Measurements from ENCODE around the gene LMTK2.

LMTK2 gene

DNA sequence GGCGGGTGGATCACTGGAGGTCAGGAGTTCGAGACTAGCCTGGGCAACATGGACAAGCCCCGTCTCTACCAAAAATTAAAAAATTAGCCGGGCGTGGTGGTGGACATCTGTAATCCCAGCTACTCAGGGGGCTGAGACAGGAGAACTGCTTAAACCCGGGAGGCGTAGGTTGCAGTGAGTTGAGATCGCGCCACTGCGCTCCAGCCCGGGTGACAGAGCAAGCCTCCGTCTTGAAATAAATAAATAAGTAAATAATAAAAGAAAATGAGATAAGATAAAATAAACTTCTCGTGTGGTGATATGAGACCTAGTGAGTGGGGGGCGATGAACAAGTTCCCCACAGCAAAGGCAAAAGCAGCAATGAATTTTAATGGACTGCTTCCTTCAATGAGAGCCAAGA lies 33.6 kb upstream of the LMTK2 start:
- H3K27me3 ChIP-seq (ENCODE audit: insufficient read depth, low read length, poor library complexity, severe bottlenecking) = no peaks in the 10 kb centered on the region
- no peak overlapping the region for H3K4me3 ChIP-seq (ENCODE audit: low read length, poor library complexity, severe bottlenecking)
- no peak for TF ChIP-seq EZH2phosphoT487 (IDR thresholded peaks at IDR 0.05; ENCODE audit: borderline replicate concordance)
- TF ChIP-seq, protein P1, sequence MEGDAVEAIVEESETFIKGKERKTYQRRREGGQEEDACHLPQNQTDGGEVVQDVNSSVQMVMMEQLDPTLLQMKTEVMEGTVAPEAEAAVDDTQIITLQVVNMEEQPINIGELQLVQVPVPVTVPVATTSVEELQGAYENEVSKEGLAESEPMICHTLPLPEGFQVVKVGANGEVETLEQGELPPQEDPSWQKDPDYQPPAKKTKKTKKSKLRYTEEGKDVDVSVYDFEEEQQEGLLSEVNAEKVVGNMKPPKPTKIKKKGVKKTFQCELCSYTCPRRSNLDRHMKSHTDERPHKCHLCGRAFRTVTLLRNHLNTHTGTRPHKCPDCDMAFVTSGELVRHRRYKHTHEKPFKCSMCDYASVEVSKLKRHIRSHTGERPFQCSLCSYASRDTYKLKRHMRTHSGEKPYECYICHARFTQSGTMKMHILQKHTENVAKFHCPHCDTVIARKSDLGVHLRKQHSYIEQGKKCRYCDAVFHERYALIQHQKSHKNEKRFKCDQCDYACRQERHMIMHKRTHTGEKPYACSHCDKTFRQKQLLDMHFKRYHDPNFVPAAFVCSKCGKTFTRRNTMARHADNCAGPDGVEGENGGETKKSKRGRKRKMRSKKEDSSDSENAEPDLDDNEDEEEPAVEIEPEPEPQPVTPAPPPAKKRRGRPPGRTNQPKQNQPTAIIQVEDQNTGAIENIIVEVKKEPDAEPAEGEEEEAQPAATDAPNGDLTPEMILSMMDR (conservative IDR thresholded peaks at IDR 0.05; ENCODE audit: low read length) = no peak
- H3K4me2 ChIP-seq (ENCODE audit: low read depth, low read length, poor library complexity, severe bottlenecking) = no peak overlapping the region
- no peak overlapping the region for H3K9ac ChIP-seq (ENCODE audit: low read depth, low read length, poor library complexity, severe bottlenecking)
- H4K20me1 ChIP-seq (ENCODE audit: insufficient read depth, low read length, poor library complexity, severe bottlenecking) = no peaks in the 10 kb centered on the region
- H3K4me1 ChIP-seq (ENCODE audit: insufficient read depth, low read length, poor library complexity, severe bottlenecking) = no peaks in the 10 kb centered on the region
- no peaks in the 10 kb centered on the region for H3K36me3 ChIP-seq (ENCODE audit: insufficient read depth, low read length)
- H3K9me2 ChIP-seq (replicated peaks; ENCODE audit: low read depth, low read length) = no peaks in the 10 kb centered on the region
- no peaks in the 10 kb centered on the region for H3K9me3 ChIP-seq (ENCODE audit: insufficient read depth, low read depth, low read length)
- H3K79me2 ChIP-seq (ENCODE audit: insufficient read depth, low read length) = no peaks in the 10 kb centered on the region
- H3F3A ChIP-seq (ENCODE audit: low read depth) = no peaks in the 10 kb centered on the region
- H2AFZ ChIP-seq (ENCODE audit: low read length) = no peak overlapping the region

DNA sequence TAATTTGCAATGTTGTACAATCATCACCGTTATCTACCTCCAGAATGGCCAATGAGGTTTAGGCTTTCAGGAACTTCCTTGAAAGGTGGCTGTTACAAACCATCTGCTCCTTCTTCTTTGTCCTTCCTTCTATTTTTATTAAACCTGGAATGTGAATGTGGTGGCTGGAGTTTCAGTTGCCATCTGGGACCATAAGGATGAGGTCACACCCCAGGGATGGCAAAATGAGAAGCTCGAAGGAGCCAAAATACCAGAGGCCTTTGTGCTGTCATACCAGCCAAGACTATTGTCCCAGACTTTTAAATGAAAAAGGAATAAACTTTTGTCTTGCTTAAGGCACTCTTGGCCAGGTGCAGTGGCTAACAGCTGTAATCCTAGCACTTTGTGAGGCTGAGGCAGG lies 30.9 kb upstream of the LMTK2 start:
- no peaks in the 10 kb centered on the region for H3K9me2 ChIP-seq (replicated peaks; ENCODE audit: low read depth, low read length)
- H3K4me3 ChIP-seq (ENCODE audit: low read length, poor library complexity, severe bottlenecking) = no peak overlapping the region
- H3K4me1 ChIP-seq (ENCODE audit: insufficient read depth, low read length, poor library complexity, severe bottlenecking) = no peaks in the 10 kb centered on the region
- no peaks in the 10 kb centered on the region for H3K9me3 ChIP-seq (ENCODE audit: insufficient read depth, low read depth, low read length)
- H3F3A ChIP-seq (ENCODE audit: low read depth) = no peaks in the 10 kb centered on the region
- H3K27me3 ChIP-seq (ENCODE audit: insufficient read depth, low read length, poor library complexity, severe bottlenecking) = no peaks in the 10 kb centered on the region
- no peak overlapping the region for H3K9ac ChIP-seq (ENCODE audit: low read depth, low read length, poor library complexity, severe bottlenecking)
- no peak for TF ChIP-seq EZH2phosphoT487 (IDR thresholded peaks at IDR 0.05; ENCODE audit: borderline replicate concordance)
- TF ChIP-seq, protein P1 (conservative IDR thresholded peaks at IDR 0.05; ENCODE audit: low read length) = no peak
- H2AFZ ChIP-seq (ENCODE audit: low read length) = no peak overlapping the region
- H3K79me2 ChIP-seq (ENCODE audit: insufficient read depth, low read length) = no peaks in the 10 kb centered on the region
- H3K36me3 ChIP-seq (ENCODE audit: insufficient read depth, low read length) = no peaks in the 10 kb centered on the region
- H4K20me1 ChIP-seq (ENCODE audit: insufficient read depth, low read length, poor library complexity, severe bottlenecking) = no peaks in the 10 kb centered on the region
- H3K4me2 ChIP-seq (ENCODE audit: low read depth, low read length, poor library complexity, severe bottlenecking) = no peak overlapping the region

DNA sequence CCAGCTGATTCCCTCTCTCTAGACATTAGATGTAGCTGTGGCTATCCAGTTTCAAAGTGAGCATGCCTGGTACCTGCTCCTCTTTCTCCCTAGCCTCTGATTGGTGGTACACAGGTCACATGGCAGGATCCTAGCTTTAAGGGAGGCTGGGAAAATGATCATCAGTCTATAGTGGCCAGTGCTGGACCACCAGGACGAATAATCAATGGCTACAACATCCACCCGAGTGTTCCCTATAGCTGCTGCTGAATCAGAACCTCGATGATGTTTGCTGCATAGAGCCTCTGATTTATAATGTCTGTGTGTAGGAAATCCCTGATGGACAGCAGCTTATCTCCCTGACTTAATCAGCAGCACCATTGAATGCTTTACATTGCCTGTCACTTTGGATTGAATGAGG lies 28.9 kb upstream of the LMTK2 start:
- H3K4me3 ChIP-seq (ENCODE audit: low read length, poor library complexity, severe bottlenecking) = no peak overlapping the region
- H3K27me3 ChIP-seq (ENCODE audit: insufficient read depth, low read length, poor library complexity, severe bottlenecking) = no peaks in the 10 kb centered on the region

More for the DNA sequence above, 28.9 kb upstream of the LMTK2 start:
- no peaks in the 10 kb centered on the region for H3K36me3 ChIP-seq (ENCODE audit: insufficient read depth, low read length)
- TF ChIP-seq EZH2phosphoT487 (IDR thresholded peaks at IDR 0.05; ENCODE audit: borderline replicate concordance) = no peak
- TF ChIP-seq, protein P1 (conservative IDR thresholded peaks at IDR 0.05; ENCODE audit: low read length) = no peak
- H4K20me1 ChIP-seq (ENCODE audit: insufficient read depth, low read length, poor library complexity, severe bottlenecking) = no peaks in the 10 kb centered on the region
- no peak overlapping the region for H3K4me2 ChIP-seq (ENCODE audit: low read depth, low read length, poor library complexity, severe bottlenecking)
- no peaks in the 10 kb centered on the region for H3F3A ChIP-seq (ENCODE audit: low read depth)
- no peak overlapping the region for H2AFZ ChIP-seq (ENCODE audit: low read length)
- H3K9me3 ChIP-seq (ENCODE audit: insufficient read depth, low read depth, low read length) = no peaks in the 10 kb centered on the region
- no peaks in the 10 kb centered on the region for H3K4me1 ChIP-seq (ENCODE audit: insufficient read depth, low read length, poor library complexity, severe bottlenecking)
- no peaks in the 10 kb centered on the region for H3K79me2 ChIP-seq (ENCODE audit: insufficient read depth, low read length)
- no peaks in the 10 kb centered on the region for H3K9me2 ChIP-seq (replicated peaks; ENCODE audit: low read depth, low read length)
- H3K9ac ChIP-seq (ENCODE audit: low read depth, low read length, poor library complexity, severe bottlenecking) = no peak overlapping the region

Data from Loucy (cell line).